ENCODE results near the gene PPP1R12C.

The PPP1R12C gene

DNA sequence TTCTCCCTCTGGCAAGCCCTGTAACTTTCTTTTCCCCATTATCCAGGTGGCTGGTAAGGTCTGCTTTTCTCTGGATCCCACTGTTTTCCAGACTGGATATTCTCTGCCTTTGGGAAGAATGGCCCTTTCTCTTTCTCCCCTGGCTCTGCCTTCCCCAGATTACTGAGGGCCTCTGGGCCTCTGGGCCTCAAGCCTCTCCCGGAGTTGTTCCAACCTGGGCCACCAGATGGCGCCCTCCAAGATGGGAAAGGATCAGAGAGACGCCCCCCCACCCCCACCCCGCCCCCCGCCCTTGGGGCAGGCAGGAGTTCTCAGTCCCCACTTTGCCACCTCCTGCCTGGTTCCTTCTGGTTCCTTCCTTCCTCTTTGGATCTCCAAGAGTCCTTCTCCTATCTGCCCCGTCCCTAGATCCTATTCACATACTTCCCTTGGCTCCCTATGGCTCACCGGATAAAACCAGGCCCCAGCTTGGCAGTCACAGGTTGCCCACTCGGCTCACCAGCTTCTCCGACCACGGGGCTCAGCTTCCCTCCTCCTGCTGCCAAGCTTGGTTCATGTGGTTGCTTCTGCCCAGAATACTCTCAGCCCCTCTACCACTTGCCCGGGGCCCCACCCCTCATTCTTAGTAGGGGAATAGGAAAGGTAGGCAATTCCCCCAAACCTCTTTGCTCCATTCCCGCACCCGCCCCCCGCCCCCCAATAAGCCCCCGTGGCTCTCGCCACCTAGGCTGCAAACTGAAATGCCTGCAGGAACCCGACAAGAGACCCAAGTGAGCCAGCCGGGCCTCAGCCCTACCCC, 28.7 kb downstream of the PPP1R12C start:
- FAIRE-seq: no peak

DNA sequence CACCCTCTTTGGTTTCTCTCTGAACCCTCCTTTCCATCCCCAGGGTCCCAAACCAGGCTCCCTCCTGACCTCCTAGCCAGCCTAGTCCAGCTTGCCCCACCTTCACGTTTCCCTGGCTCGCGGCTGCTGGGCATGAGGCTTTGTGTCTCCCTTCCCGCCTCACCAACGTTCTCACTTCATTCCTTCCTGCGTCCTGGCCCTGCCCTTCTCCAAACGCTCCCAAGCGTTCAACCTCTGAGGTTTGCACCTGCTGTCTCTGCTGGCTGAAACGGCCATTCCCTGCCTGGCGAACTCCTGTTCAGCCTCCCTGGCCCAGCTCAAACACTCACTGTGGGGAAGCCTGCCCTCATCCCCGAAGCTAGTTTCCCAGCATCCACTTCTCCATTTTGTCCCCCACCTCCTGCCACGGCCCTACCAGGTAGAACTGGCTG, 29.4 kb downstream of the PPP1R12C start:
- FAIRE-seq: no peak

DNA sequence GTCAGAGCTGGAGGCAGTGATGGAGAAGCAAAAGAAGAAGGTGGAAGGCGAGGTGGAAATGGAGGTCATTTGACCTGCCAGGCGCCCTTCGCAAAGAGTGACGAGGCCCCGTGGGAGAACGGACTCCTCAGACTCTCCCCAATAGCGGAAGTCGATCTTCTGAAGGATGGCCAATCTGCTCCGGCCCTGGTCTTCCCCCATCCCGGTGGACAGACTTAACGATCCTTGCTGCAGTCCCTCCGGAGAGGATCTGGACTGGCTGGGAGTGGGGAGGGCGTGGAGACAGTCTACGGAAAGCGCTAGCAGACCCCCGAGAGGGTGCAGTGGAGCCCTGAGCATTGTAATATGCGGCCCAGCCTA, 29.9 kb downstream of the PPP1R12C start:
- no peak for FAIRE-seq

DNA sequence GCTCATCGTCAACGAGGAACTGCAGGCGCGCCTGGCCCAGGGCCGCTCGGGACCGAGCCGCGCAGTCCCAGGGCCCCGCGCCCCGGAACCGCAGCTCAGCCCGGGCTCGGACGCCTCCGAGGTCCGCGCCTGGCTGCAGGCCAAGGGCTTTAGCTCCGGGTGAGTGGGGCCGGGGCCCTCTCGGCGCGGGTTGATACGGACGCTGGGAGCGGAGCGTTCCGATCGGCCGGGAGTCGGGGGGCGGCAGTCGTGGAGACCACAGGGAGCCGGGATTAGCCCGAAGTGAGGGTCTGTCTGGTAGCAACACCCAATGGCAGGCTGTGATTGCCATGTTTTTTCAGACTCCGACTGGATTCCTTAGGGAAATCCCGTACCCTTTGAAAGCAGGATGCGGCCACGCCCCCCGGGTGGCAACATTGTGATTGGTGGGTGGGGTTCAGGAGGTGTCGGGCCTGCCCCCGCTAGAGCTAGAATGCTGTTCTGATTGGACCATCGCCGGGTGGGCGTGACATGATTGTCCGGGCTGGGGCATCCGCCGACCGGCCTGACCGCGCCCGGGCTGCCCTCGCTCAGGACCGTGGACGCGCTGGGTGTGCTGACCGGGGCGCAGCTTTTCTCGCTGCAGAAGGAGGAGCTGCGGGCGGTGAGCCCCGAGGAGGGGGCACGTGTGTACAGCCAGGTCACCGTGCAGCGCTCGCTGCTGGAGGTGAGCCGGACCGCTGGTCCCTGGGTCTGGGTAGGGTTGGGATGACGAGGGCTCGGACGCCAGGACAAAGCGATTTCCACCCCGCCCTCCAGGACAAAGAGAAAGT, 30.5 kb downstream of the PPP1R12C start:
- FAIRE-seq: peak; percentile 89

DNA sequence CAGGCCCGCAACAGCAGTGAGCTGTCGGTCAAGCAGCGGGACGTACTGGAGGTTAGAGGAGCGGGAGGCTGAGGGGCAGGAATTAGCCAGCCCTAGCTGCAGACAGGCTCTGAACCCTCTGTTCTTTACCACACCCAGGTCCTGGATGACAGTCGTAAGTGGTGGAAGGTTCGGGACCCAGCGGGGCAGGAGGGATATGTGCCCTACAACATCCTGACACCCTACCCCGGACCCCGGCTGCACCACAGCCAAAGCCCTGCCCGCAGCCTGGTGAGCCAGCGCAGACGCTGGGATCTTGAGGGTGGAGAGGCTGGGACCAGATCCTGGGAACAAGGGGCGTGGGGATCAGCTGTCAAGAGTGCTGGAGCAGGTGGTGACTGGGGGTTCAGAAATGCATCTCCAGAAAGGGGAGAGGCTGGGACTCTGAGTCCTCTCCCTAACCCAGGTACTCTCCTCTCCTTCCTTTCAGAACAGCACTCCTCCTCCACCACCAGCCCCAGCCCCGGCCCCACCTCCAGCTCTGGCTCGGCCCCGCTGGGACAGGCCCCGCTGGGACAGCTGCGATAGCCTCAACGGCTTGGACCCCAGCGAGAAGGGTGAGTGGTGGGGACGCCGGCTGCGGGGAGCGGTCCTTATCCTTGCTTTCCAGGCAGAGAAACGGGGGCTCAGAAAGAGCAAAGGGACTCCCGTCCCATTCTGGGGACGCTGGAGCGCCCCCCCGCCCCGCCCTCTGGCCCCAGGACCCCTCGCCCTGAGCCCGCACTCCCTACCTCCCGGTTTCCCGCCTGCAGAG, 31.3 kb downstream of the PPP1R12C start:
- no peak for FAIRE-seq

DNA sequence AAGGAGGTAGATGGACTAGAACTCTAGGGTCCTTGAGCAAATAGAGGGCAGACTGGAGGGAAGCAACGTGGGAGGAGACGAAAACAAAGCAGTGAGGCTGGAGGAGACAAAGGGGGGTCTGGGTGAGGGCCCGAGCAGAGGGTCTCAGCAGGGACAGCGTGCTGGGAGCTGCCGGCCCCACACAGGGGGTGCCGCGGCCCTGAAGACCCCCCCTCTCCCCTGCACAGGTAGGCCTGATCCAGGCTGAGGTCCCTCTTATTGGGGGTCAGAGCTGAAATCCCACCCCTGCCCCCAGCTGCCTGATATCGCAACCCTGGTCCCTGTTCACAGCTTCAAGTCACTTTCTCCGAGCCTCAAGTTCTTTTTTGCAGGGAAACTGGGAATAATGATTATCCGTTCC, 33.0 kb downstream of the PPP1R12C start:
- FAIRE-seq: no peak

DNA sequence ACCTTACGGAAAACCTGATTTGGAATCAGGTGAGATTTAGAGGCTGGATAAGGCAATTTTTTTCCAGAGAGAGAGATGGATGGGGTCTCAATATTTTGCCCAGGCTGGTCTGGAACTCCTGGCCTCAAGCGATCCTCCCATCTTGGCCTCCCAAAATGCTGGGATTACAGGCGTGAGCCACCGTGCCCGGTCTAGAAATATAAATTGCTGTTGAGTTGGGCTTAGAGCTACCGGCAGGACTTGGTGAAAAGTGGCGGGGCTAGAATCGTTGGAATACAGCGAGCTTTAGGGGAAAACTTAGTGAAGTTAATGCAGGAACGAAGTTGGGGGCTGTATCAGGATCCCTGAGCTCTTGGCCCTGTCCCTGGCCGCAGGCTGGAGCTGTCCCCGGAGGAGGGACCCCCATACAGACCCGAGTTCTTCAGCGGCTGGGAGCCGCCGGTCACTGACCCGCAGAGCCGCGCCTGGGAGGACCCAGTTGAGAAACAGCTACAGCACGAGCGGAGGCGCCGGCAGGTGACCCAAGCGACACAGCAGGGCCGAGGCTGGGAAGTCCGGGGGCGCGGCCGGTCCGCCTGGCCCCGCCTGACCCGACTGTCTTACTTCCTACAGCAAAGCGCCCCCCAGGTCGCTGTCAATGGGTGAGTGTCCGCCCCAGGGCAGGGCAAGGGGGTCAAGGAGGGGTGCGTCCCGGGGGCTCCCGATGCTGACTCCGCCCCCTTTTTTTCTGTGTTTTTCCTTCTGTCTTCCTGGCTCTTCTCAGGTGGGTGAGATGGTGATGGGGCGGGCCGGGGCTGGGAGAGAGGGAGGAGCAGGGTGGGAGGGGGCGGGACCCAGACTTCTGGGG, 34.2 kb downstream of the PPP1R12C start:
- FAIRE-seq: no peak

DNA sequence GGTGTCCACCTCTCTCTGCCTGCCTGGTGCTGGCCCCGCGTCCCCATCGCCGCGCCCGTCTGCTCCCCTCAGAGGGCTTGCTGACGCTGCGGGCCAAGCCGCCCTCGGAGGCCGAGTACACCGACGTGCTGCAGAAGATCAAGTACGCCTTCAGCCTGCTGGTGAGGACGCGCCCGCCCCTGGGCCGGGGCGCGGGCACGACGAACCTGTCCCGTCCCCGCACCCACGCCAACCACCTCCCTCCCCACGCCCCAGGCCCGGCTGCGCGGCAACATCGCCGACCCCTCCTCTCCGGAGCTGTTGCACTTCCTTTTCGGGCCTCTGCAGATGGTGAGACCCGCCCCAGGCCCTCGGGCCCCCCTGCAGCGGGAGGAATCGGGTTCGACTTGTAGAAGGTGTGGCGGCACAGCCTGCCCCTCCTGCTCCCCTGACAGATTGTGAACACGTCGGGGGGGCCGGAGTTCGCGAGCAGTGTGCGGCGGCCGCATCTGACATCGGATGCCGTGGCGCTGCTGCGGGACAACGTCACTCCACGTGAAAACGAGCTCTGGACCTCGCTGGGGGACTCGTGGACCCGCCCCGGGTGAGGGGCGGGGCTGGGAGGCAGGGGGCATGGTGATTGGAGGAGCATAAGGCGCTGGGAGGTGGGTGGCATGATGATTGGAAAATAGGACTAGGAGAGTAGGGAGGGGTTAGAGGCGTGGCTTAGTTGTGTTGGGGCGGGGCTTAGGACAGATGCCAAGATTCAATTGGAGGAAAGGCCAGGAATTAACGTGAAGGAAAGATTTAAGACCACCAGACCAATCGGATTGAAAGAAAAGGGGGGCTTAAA, 35.2 kb downstream of the PPP1R12C start:
- FAIRE-seq: no peak

DNA sequence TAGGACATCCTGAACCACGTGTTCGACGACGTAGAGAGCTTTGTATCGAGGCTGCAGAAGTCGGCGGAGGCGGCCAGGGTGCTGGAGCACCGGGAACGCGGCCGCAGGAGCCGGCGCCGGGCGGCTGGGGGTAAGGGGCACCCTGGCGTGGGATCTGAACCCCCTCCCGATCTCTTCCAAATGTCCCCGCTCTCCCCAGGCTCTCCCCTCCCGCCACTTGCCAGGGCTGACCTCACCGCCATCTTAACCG, 35.7 kb downstream of the PPP1R12C start:
- FAIRE-seq: no peak

DNA sequence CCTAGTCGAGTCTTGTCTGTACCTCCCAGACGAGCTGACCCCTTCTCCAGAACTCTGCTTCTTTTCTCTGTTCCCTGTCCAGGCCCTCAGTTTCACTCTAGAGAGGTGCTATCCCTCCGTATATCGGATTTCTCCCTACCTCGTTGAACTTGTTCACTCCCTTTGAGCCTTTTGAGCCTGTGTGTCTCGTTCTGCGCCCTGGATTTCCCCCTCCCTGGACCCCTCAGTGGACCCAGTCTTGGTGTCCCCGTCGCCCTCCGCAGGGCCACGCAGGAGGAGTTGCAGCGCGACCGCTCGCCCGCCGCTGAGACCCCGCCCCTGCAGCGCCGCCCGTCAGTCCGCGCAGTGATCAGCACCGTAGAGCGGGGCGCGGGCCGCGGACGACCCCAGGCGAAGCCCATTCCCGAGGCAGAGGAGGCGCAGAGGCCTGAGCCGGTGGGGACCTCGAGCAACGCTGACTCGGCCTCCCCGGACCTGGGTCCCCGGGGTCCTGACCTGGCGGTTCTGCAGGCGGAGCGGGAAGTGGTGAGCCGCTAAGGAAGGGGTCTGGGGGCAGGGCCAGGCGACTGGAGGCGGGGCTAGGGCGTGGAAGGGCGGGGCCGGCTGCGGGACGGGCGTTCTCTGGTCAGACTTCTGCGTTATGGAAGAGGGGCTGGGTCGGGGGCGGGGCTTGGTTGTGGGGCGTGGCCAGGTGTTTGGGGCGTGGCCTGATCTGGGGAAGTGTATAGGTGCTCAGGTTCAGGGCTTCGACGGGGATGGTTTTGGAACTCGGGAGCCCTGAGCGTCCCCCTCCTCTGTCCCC, 36.3 kb downstream of the PPP1R12C start:
- FAIRE-seq: no peak

DNA sequence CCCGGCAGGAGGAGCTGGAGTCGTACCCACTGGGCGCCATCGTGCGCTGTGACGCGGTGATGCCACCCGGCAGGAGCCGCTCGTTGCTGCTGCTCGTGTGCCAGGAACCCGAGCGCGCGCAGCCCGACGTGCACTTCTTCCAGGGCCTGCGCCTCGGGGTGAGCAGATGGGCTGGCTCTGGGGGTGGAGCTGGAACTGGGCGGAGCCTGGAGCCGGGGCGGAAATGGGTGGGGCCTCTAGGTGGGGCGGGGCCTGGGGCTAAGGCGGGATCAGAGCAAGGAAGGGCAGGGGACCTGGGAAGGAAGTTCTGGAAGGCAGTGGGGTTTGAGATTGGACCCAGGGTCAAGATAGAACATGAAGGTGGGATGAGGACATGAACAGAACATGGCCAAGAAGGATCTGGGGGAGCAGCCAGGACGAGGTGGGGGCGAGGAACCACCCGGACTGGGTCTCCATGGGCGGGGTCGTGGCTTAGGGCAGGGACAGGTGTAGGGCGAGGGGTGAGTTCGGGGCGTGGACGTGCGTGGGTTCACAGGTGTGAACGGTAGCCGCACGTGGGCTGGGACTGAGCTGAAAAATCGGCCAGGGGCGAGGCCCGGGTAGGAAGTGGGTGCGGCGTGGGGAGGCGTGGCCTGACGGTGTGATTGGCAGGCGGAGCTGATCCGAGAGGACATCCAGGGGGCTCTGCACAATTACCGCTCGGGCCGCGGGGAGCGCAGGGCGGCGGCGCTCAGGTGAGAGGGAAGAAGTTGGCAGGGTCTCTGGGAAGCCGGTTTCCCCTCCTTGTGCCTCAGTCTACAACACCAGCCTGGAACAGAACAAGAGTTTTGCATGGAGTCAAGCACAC, 37.1 kb downstream of the PPP1R12C start:
- FAIRE-seq: no peak

DNA sequence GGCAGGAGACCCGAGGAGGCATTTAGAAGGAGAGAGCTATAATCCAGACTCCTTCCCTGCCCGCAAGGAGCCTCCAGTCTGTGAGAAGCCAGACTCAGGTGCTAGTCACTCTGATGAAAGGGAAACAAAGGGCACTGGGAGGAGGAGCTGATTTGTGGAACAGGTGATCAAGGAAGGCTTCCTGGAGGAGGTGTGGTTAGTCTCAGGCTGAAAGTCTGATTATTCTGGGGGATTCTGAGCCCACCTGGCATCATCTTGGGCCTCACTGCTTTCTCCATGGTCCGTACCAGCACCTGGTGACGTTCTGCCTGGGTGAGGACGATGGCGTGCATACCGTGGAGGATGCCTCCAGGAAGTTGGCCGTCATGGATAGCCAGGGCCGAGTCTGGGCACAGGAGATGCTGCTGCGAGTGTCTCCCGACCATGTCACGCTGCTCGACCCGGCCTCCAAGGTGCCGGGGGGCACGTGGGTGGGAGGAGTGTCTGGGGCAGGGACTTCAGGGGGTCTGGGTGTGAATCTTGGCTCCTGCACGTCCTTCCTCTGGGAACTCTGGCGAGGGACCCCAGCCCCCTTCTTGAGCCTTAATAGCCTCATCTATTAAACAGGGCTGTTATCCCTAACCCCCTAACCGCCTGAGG, 37.9 kb downstream of the PPP1R12C start:
- FAIRE-seq: no peak

DNA sequence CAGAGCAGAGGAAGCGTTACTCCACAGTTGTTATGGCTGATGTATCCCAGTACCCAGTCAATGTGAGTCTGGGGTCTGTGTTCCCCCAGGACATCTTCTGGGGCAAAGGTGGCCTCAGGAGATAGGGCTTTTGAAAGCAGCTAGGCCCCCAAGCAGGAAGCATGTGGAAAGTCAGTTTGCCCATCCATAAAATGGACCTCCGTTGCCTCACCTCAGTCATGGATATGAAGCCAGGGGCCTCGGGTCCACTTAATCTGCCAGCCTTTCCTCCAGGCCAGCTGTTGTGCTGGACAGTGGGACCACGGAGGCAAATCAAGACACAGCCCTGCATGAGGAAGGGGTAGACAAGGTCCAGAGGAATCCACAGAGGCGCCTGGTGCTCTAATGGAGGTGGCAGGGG, 38.4 kb downstream of the PPP1R12C start:
- FAIRE-seq: no peak

DNA sequence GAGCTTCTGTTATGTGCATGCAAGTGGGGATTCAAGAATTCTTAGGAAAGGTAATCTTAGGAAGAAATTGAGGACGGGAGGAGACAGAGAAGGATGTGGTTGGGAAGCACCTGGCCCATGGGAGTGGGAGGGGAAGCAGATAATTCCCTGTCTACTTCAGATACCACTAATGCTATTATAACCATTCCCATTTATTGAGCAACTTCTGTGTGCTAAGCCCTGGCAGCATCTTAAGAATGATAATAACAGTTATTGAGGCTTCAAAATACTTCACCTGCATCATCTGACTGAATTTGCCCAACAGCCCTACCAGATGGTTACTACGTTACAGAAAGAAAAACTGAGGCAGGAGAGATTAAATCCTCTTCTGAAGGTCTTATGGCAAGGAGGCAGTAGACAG, 40.3 kb downstream of the PPP1R12C start:
- FAIRE-seq: no peak

DNA sequence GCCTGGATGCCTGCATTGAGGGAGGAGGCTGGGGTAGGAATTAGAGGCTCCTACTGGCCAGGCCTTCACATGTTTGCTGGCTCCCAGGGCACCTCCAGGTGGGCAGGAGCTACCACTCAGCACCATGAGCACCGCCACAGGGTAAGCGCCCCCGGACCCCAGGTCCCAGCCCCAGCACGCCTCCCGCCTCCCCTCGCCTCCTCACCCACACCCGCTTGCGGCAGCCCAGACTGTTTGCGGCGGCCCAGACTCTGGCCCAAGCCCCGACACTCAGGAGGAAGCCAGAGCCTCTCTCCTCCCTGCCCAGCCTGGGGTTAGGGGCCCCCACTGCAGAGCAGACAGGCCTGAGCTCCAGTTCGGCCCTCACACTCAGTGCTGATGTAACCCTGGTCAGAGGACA, 41.1 kb downstream of the PPP1R12C start:
- FAIRE-seq: no peak

DNA sequence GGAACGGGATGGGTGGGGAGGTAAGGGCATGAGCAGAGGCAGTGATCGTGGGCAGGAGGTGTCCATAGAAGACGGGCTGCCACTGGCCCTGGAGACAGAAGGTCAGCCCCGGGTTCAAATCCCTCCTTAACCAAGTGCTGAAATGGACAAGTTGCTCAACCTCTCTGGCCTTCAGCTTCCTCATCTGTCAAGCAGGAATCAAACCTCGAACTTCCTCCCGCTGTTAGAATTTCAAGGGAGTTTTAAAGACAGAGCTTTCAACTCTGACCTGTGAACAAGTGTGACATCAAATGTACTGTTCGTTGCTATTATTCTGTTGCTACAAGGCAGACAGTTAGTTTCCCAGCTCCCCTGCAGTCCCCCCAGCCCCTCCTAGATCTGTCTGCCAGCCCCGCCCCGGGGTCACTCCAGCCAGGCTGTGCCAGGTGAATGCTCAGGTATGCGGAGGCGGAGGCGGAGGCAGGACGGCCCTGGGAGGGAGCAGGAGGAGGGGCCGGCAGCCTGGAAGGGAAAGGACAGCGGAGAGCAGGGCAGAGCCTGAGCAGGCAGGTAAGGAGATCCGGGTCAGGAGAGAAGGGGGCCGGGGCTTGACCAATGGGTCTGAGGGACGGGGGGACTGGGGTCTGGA, 42.0 kb downstream of the PPP1R12C start, which contains the start of gene EPS8L1:
TSS of gene EPS8L1 (plus strand) at position 499 of the 628 bp plus-strand sequence. CDS start 576 bp downstream, outside the sequence.
- no peak for FAIRE-seq

DNA sequence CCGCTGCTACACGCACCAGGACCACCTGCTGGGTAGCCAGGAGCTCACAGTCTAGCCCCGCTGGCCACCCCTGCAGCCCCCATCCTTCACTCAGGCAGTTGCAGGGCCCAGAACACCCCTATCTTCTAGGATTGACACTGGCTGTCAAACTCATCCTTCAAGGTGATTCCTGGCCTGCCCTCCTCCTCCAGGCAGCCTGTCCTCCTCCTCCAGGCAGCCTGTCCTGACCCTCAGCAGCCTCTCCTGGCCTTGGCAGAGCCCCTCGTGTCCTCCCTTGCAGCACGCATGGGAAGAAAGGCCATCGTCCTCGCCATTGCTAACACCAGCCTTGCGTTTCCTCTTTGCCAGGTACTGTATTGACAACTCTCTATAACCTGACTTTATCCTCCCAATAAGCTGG, 45.5 kb downstream of the PPP1R12C start:
- FAIRE-seq: no peak

DNA sequence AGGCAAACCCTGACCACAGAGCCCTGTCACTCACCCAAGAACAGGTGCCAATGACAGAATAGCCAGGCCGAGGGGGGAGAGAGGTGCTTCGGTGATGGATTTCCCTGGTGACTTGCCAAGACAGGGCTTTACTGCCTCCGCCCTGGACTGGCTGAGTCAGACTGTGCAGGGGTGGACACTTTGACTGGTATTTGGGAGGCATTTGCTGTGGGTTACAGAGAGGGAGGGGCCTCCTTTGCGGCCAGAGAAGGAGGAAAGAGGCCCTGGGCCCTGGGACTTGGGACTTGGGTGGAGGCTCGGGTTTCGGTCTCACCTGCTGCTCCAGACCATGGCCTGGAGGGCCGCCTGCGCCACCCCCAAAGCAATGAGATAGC, 46.3 kb downstream of the PPP1R12C start:
- no peak for FAIRE-seq
